ENCODE results near the gene ABCA5.

The ABCA5 gene

GRCh38 chr17:69223809-69224208 is 103.1 kb downstream of the ABCA5 start:
- Histone ChIP-seq H3K9me3 (ENCODE audit: insufficient read depth, low read length, severe bottlenecking) (no peaks in the 10 kb centered on the region), H3K4me2 (ENCODE audit: insufficient read depth, low read length) (no peak overlapping the region), H3K9ac (ENCODE audit: low read depth, low read length) (no peak overlapping the region), H3K79me2 (ENCODE audit: insufficient read depth, low read length) (no peaks in the 10 kb centered on the region), H4K20me1 (ENCODE audit: insufficient read depth, low read length) (no peaks in the 10 kb centered on the region), H3K4me1 (ENCODE audit: insufficient read depth, low read length) (no peaks in the 10 kb centered on the region), H3K27ac (ENCODE audit: low read length) (no peak overlapping the region), H3K4me3 (ENCODE audit: low read depth in 1 of 2, low read length in 2 of 2) (no peak overlapping the region), H3K36me3 (ENCODE audit: insufficient read depth, low read length) (no peaks in the 10 kb centered on the region), H3K27me3 (ENCODE audit: insufficient read depth, low read length, poor library complexity) (peaks cover 11% of the 10 kb centered on the region), H2AFZ (ENCODE audit: low read depth, low read length) (no peak overlapping the region)
- DNase-seq, result no peak
- peak; percentile 39; the same call in 1 of the 3 replicates for ATAC-seq (ENCODE audit: insufficient read depth, low read depth)
- TF ChIP-seq CTCF (IDR thresholded peaks at IDR 0.05; ENCODE audit: borderline replicate concordance, extremely low read depth, low read length, poor library complexity, severe bottlenecking) (no peak), EZH2 (IDR thresholded peaks at IDR 0.05; ENCODE audit: borderline replicate concordance, low read depth, low read length, severe bottlenecking) (no peak)

- Histone ChIP-seq H3K9ac (ENCODE audit: low read depth, low read length) (no peak overlapping the region), H3K79me2 (ENCODE audit: insufficient read depth, low read length) (no peaks in the 10 kb centered on the region), H3K4me3 (ENCODE audit: low read depth in 1 of 2, low read length in 2 of 2) (no peak overlapping the region), H3K36me3 (ENCODE audit: insufficient read depth, low read length) (no peaks in the 10 kb centered on the region), H3K4me1 (ENCODE audit: insufficient read depth, low read length) (no peaks in the 10 kb centered on the region), H4K20me1 (ENCODE audit: insufficient read depth, low read length) (no peaks in the 10 kb centered on the region), H2AFZ (ENCODE audit: low read depth, low read length) (no peak overlapping the region), H3K4me2 (ENCODE audit: insufficient read depth, low read length) (no peak overlapping the region), H3K27me3 (ENCODE audit: insufficient read depth, low read length, poor library complexity) (peaks cover 14% of the 10 kb centered on the region), H3K9me3 (ENCODE audit: insufficient read depth, low read length, severe bottlenecking) (no peaks in the 10 kb centered on the region), H3K27ac (ENCODE audit: low read length) (no peak overlapping the region)
- DNase-seq (no peak), ATAC-seq (ENCODE audit: insufficient read depth, low read depth) (peak; percentile 85)
- no peak for TF ChIP-seq EZH2 (IDR thresholded peaks at IDR 0.05; ENCODE audit: borderline replicate concordance, low read depth, low read length, severe bottlenecking)
These were observed 104.2 kb downstream of the ABCA5 start for GRCh38 chr17:69222707-69223258.

GRCh38 chr17:69220098-69220497 is 106.8 kb downstream of the ABCA5 start:
- ATAC-seq (ENCODE audit: insufficient read depth, low read depth), result no peak
- Histone ChIP-seq H3K4me2 (ENCODE audit: insufficient read depth, low read length) (no peak overlapping the region), H3K27me3 (ENCODE audit: insufficient read depth, low read length, poor library complexity) (peaks cover 12% of the 10 kb centered on the region), H3K27ac (ENCODE audit: low read length) (no peak overlapping the region), H3K79me2 (ENCODE audit: insufficient read depth, low read length) (no peaks in the 10 kb centered on the region), H3K4me3 (ENCODE audit: low read depth in 1 of 2, low read length in 2 of 2) (no peak overlapping the region), H3K4me1 (ENCODE audit: insufficient read depth, low read length) (no peaks in the 10 kb centered on the region), H3K36me3 (ENCODE audit: insufficient read depth, low read length) (no peaks in the 10 kb centered on the region), H3K9me3 (ENCODE audit: insufficient read depth, low read length, severe bottlenecking) (no peaks in the 10 kb centered on the region), H2AFZ (ENCODE audit: low read depth, low read length) (no peak overlapping the region), H3K9ac (ENCODE audit: low read depth, low read length) (no peak overlapping the region), H4K20me1 (ENCODE audit: insufficient read depth, low read length) (no peaks in the 10 kb centered on the region)
- DNase-seq, result no peak
- TF ChIP-seq CTCF (IDR thresholded peaks at IDR 0.05; ENCODE audit: borderline replicate concordance, extremely low read depth, low read length, poor library complexity, severe bottlenecking) (no peak), EZH2 (IDR thresholded peaks at IDR 0.05; ENCODE audit: borderline replicate concordance, low read depth, low read length, severe bottlenecking) (no peak)

GRCh38 chr17:69218986-69219385 is 107.9 kb downstream of the ABCA5 start:
- Histone ChIP-seq H3K4me1 (ENCODE audit: insufficient read depth, low read length) (no peaks in the 10 kb centered on the region), H2AFZ (ENCODE audit: low read depth, low read length) (no peak overlapping the region), H3K27me3 (ENCODE audit: insufficient read depth, low read length, poor library complexity) (peaks cover 6% of the 10 kb centered on the region), H3K4me3 (ENCODE audit: low read depth in 1 of 2, low read length in 2 of 2) (no peak overlapping the region), H3K79me2 (ENCODE audit: insufficient read depth, low read length) (no peaks in the 10 kb centered on the region), H3K9ac (ENCODE audit: low read depth, low read length) (no peak overlapping the region), H4K20me1 (ENCODE audit: insufficient read depth, low read length) (no peaks in the 10 kb centered on the region), H3K27ac (ENCODE audit: low read length) (no peak overlapping the region), H3K9me3 (ENCODE audit: insufficient read depth, low read length, severe bottlenecking) (no peaks in the 10 kb centered on the region), H3K4me2 (ENCODE audit: insufficient read depth, low read length) (no peak overlapping the region), H3K36me3 (ENCODE audit: insufficient read depth, low read length) (no peaks in the 10 kb centered on the region)
- DNase-seq (no peak), ATAC-seq (ENCODE audit: insufficient read depth, low read depth) (no peak)
- TF ChIP-seq EZH2 (IDR thresholded peaks at IDR 0.05; ENCODE audit: borderline replicate concordance, low read depth, low read length, severe bottlenecking) (no peak), CTCF (IDR thresholded peaks at IDR 0.05; ENCODE audit: borderline replicate concordance, extremely low read depth, low read length, poor library complexity, severe bottlenecking) (no peak)
